Neural progenitor cell (in vitro differentiated cells): ENCODE results near the gene ARSK.

ENCODE experiments used
- EZH2 ChIP-seq: fragments of 200-600 bp; sonication (generic); IDR thresholded peaks from 2 replicates; pipeline ENCODE4 v1.6.1; 2017; ENCODE audit warnings: antibody characterized with exemption, mild to moderate bottlenecking, moderate library complexity
- EZH2phosphoT487 ChIP-seq: fragments of 200-600 bp; sonication (generic); IDR thresholded peaks from 2 replicates; pipeline ENCODE4 v1.6.1; 2017; ENCODE audit warnings: antibody characterized with exemption
- TF ChIP-seq, protein P1 (sequence below): fragments of 200-600 bp; sonication (generic); IDR thresholded peaks from 2 replicates; pipeline ENCODE4 v1.5.1; 2017; ENCODE audit warnings: antibody characterized with exemption, mild to moderate bottlenecking

DNA sequence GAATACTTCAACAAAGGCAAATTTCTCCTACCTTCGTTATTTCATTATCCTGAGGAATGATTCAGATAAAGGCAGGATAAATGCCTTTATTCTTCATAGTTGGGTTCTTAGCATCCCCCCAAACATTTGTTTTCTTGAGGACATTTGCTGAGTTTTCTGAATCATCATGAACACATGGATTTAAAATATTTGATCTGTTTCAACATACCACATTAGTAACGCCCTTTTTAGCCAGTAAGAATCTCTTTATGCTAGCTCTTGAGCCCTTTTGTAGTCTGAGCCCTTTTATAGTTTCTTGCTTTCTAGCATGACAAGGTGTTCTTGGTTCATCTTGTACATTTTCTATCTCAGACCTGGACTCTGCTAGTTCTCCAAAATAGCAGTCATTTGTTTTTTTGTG lies 28.0 kb upstream of the ARSK start:
- TF ChIP-seq, protein P1, sequence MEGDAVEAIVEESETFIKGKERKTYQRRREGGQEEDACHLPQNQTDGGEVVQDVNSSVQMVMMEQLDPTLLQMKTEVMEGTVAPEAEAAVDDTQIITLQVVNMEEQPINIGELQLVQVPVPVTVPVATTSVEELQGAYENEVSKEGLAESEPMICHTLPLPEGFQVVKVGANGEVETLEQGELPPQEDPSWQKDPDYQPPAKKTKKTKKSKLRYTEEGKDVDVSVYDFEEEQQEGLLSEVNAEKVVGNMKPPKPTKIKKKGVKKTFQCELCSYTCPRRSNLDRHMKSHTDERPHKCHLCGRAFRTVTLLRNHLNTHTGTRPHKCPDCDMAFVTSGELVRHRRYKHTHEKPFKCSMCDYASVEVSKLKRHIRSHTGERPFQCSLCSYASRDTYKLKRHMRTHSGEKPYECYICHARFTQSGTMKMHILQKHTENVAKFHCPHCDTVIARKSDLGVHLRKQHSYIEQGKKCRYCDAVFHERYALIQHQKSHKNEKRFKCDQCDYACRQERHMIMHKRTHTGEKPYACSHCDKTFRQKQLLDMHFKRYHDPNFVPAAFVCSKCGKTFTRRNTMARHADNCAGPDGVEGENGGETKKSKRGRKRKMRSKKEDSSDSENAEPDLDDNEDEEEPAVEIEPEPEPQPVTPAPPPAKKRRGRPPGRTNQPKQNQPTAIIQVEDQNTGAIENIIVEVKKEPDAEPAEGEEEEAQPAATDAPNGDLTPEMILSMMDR = no peak
- TF ChIP-seq EZH2 (no peak), EZH2phosphoT487 (no peak)
